Endometrial microvascular endothelial cells (primary cell): ENCODE results near the gene RNF121. TPM values are rescaled to one million over a fixed set of nuclear protein-coding genes. Genes with fewer than 3 reads are reported as not detected.

Experiments used
- total RNA-seq: library from RNA; depleted of rRNA; stranded (reverse); fragments of >200 nt; gene quantifications from one replicate; pipeline ENCODE4 v1.2.3, GENCODE V29; 2015; ENCODE audit errors: inconsistent ontology term

Gene RNF121
- total RNA-seq, 1 donor from 2014 or later: 43.1 TPM

Other genes starting within 250 kb of the RNF121 start
- gene DEFB108B, start 95.8 kb upstream of the RNF121 start, total RNA-seq: not detected
- gene DEFB131B, start 50.6 kb upstream of the RNF121 start, total RNA-seq: not detected
- 5.7 TPM for gene XNDC1N, start 452 bp upstream of the RNF121 start, total RNA-seq
- gene IL18BP, start 69.9 kb downstream of the RNF121 start, total RNA-seq: 8.8 TPM
- 112 TPM for gene NUMA1, start 151.5 kb downstream of the RNF121 start, total RNA-seq
- 1.1 TPM for gene LRRC51, start 151.8 kb downstream of the RNF121 start, total RNA-seq
- 138 TPM for gene LAMTOR1, start 174.3 kb downstream of the RNF121 start, total RNA-seq
- not detected for gene TOMT, start 176.9 kb downstream of the RNF121 start, total RNA-seq
- 48.1 TPM for gene ANAPC15, start 183.6 kb downstream of the RNF121 start, total RNA-seq
- gene FOLR3, start 206.7 kb downstream of the RNF121 start, total RNA-seq: not detected